ENCODE results near the gene C1QA. TPM values are rescaled to one million over a fixed set of nuclear protein-coding genes. Genes with fewer than 3 reads are reported as not detected.

C1QA gene
- total and polyA plus RNA-seq, 3 donors from 2014 or later = 8.7 to 142 (median 29.8) TPM

DNA sequence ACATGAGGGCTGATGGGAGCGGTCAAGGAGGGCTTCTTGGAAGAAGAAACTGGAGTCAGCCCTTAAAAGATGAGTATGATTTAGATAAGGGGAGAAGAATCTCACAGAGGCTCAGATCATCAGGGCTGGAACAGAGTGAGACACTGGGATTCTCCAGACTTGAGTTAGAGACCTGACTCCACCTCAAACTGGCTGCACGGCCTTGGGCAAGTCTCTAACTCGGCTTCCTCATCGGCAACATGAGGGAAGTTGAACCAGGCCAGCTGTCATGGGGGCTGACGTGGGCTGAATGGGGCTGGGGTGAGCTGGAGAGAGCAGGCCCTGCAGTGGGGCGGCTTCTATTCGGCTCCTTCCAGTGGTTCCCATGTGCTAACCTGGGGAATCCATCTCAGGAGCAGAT lies 9.5 kb downstream of the C1QA start:
- H3K27me3 ChIP-seq = no peaks in the 10 kb centered on the region
- H3K4me3 ChIP-seq = no peak overlapping the region
- H3K36me3 ChIP-seq (ENCODE audit: low read depth, missing control alignments) = no peaks in the 10 kb centered on the region
- intact Hi-C loops (cut with DNase I; ENCODE audit: low total_unique reads) = no loop called here
- TF ChIP-seq, protein P1, sequence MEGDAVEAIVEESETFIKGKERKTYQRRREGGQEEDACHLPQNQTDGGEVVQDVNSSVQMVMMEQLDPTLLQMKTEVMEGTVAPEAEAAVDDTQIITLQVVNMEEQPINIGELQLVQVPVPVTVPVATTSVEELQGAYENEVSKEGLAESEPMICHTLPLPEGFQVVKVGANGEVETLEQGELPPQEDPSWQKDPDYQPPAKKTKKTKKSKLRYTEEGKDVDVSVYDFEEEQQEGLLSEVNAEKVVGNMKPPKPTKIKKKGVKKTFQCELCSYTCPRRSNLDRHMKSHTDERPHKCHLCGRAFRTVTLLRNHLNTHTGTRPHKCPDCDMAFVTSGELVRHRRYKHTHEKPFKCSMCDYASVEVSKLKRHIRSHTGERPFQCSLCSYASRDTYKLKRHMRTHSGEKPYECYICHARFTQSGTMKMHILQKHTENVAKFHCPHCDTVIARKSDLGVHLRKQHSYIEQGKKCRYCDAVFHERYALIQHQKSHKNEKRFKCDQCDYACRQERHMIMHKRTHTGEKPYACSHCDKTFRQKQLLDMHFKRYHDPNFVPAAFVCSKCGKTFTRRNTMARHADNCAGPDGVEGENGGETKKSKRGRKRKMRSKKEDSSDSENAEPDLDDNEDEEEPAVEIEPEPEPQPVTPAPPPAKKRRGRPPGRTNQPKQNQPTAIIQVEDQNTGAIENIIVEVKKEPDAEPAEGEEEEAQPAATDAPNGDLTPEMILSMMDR (IDR thresholded peaks at IDR 0.05) = no peak
- no peak for TF ChIP-seq POLR2A (IDR thresholded peaks at IDR 0.05)
- DNase-seq = no peak
- no peaks in the 10 kb centered on the region for H3K9me3 ChIP-seq
- 84 to 93% methylated on average over 7 of the region's 7 CpGs for WGBS, 2 donors
- H3K27ac ChIP-seq = no peak overlapping the region
- H3K4me1 ChIP-seq = no peaks in the 10 kb centered on the region

DNA sequence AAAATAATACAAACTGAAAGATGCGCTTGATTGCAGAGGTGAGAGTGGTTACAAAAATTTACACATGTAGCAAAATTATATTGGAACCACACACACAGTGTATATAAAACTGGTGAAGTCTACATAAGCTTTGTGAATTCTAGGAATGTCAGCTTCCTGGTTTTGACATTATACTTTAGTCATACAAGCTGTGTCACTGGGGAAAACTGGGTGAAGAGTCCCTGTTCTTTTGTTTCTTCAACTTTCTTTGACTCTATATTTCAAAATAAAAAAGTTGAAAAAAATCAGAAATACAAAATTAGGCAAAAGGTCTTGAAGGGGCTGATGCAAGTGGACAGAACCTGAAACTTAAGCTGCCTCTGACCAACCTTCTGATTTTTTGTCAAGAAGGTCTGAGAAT lies 10.0 kb downstream of the C1QA start:
- no peak for DNase-seq
- H3K27ac ChIP-seq = no peak overlapping the region
- 88 to 100% methylated on average over 1 of the region's 1 CpG for WGBS, 2 donors
- H3K9me3 ChIP-seq = no peaks in the 10 kb centered on the region
- H3K27me3 ChIP-seq = no peaks in the 10 kb centered on the region
- H3K4me3 ChIP-seq = no peak overlapping the region
- H3K4me1 ChIP-seq = no peaks in the 10 kb centered on the region
- intact Hi-C loops (cut with DNase I; ENCODE audit: low total_unique reads) = no loop called here
- TF ChIP-seq, protein P1 (IDR thresholded peaks at IDR 0.05) = no peak
- TF ChIP-seq POLR2A (IDR thresholded peaks at IDR 0.05) = no peak
- no peaks in the 10 kb centered on the region for H3K36me3 ChIP-seq (ENCODE audit: low read depth, missing control alignments)

DNA sequence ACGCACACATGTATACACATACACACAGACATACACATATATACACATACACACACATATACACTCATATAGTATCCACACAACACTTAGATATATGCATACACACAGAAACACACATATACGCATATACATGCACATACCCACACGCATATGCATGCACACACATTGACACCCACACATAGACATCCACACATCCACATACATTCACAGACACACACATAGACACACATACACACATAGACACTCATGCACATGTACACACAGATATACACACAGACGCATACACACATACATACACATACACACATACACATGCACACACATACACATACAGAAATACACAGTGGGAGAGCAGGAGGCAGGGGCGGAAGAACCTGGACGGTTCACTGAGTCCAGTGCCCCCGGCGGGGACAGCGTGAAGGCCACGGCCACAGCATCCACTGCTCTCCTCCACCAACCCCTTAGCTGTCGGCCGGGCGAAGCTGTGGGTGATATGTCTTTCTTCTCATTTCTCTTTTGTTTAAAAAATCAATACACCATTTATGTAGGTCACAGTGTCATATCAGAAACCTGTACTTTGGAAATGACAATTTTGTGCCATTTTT lies 13.8 kb downstream of the C1QA start:
- no peak overlapping the region for H3K4me3 ChIP-seq
- H3K36me3 ChIP-seq (ENCODE audit: low read depth, missing control alignments) = no peaks in the 10 kb centered on the region
- H3K4me1 ChIP-seq = no peaks in the 10 kb centered on the region
- DNase-seq = no peak
- TF ChIP-seq, protein P1 (IDR thresholded peaks at IDR 0.05) = no peak
- TF ChIP-seq POLR2A (IDR thresholded peaks at IDR 0.05) = no peak
- no peak overlapping the region for H3K27ac ChIP-seq
- H3K9me3 ChIP-seq = no peaks in the 10 kb centered on the region
- no peaks in the 10 kb centered on the region for H3K27me3 ChIP-seq
- 87 to 88% methylated on average over 13 of the region's 13 CpGs for WGBS, 2 donors
- intact Hi-C loops (cut with DNase I; ENCODE audit: low total_unique reads) = no loop called here

DNA sequence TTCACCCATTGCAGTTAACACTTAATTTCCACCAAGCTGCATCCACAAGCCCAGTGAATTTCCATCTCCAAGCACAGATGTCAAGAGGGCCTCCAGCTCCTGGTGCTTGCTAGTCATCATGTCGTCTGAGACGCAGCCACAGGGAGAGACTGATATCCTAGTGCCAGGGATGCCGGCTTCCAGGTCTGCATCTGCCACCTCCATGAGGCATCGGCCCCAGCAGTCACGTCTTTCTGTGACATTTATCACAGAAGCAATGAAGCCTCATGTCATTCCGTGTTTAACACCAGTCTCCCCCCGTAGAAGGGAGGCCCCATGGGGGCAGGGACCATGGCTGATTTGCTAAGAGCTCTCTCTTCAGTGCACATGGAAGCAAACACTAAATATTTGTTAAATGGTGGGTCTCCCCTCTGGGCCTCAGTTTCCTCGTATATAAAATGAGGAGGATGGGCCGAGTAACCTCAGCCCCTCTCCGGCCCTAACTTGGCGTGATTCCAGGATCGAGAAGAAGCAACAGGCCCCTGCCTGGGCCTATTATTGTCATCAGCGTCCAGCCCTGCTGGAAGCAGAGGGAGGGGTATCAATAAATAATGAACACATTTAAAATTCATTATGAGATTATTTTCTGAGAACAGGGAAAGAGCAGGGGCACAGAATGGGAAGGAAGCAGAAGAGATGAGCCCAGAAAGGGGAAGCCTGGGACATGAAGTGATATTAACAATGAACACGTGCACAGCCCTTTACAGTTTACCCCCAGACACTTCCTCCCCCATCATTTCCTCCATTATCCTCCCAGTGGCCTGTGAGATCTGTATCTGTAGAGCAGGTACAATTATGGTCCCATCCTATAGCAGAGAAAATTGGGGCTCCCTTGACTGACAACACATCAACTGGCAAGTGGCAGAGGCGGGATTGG lies 15.8 kb downstream of the C1QA start:
- Histone ChIP-seq H3K27ac (no peak overlapping the region), H3K4me3 (no peak overlapping the region), H3K4me1 (no peaks in the 10 kb centered on the region), H3K9me3 (no peaks in the 10 kb centered on the region), H3K27me3 (no peaks in the 10 kb centered on the region), H3K36me3 (ENCODE audit: low read depth, missing control alignments) (no peaks in the 10 kb centered on the region)
- DNase-seq = no peak
- TF ChIP-seq, protein P1 (IDR thresholded peaks at IDR 0.05) = no peak
- TF ChIP-seq POLR2A (IDR thresholded peaks at IDR 0.05) = no peak
- WGBS, 2 donors = 74 to 79% methylated on average over 15 of the region's 15 CpGs
- intact Hi-C loops (cut with DNase I; ENCODE audit: low total_unique reads) = no loop called here
